Calu3 (cell line): ENCODE data around the gene SPATA31C1. TPM values are rescaled to one million over a fixed set of nuclear protein-coding genes. Genes with fewer than 3 reads are reported as not detected.

Experiments used
- BruUV-seq: library from RNA; stranded (reverse); fragments of 400-500 nt; replicated peaks from 2 replicates; lab custom pipeline; 2021; lab: Mats Ljungman, UMichigan
- CTCF ChIA-PET: fragments of 300-600 bp; sonication (Branson Sonifier 250); formaldehyde crosslinking; loops from one replicate; lab custom pipeline; 2022; ENCODE audit warnings: antibody characterized with exemption; lab: Charles Lee
- DNase-seq: peaks from one replicate; pipeline ENCODE4 v3.0.0; 2022
- H3K27ac Mint-ChIP-seq: one replicate; pipeline ENCODE4 v1.8.0; 2022; ENCODE audit warnings: mixed read lengths; ENCODE audit not compliant: unreplicated experiment
- H3K27me3 Mint-ChIP-seq: one replicate; pipeline ENCODE4 v1.8.0; 2022; ENCODE audit warnings: mixed read lengths; ENCODE audit not compliant: unreplicated experiment
- H3K36me3 Mint-ChIP-seq: one replicate; pipeline ENCODE4 v1.8.0; 2022; ENCODE audit warnings: mild to moderate bottlenecking, moderate library complexity, mixed read lengths; ENCODE audit not compliant: insufficient read depth, unreplicated experiment
- H3K4me1 Mint-ChIP-seq: one replicate; pipeline ENCODE4 v1.8.0; 2022; ENCODE audit warnings: mild to moderate bottlenecking, low read depth, mixed read lengths; ENCODE audit not compliant: unreplicated experiment
- H3K4me3 Mint-ChIP-seq: one replicate; pipeline ENCODE4 v1.8.0; 2022; ENCODE audit warnings: mild to moderate bottlenecking, low read depth, moderate library complexity, mixed read lengths; ENCODE audit not compliant: unreplicated experiment
- H3K9me3 Mint-ChIP-seq: one replicate; pipeline ENCODE4 v1.8.0; 2022; ENCODE audit warnings: low read depth, mixed read lengths; ENCODE audit not compliant: unreplicated experiment
- CTCF ChIP-seq: fragments of 200-600 bp; IDR thresholded peaks from one replicate; pipeline ENCODE4 v1.8.0; 2022; ENCODE audit warnings: antibody characterized with exemption; ENCODE audit not compliant: unreplicated experiment
- intact Hi-C: fragments of 100-400 bp; cut with micrococcal nuclease; formaldehyde crosslinking; loops from one replicate; pipeline ENCODE4 v1.10.0; 2022; ENCODE audit not compliant: unreplicated experiment
- total RNA-seq: library from RNA; stranded (reverse); gene quantifications from 2 replicates; pipeline ENCODE4 v1.2.3, GENCODE V29; 2022

The SPATA31C1 gene
- total RNA-seq, 1 experiment from 2014 or later = not detected

- intact Hi-C loops = no loop called here
- CTCF ChIA-PET = no interaction called here
- Mint-ChIP-seq H3K4me1 (no peaks in the 10 kb centered on the region), H3K9me3 (no peaks in the 10 kb centered on the region), H3K4me3 (no peak overlapping the region), H3K27ac (no peak overlapping the region), H3K27me3 (no peaks in the 10 kb centered on the region), H3K36me3 (no peaks in the 10 kb centered on the region)
- no peak for TF ChIP-seq CTCF
- no peak for DNase-seq
- BruUV-seq = no TSS peak
These were observed 36.5 kb downstream of the SPATA31C1 start for GRCh38 chr9:87954230-87954629.

DNA sequence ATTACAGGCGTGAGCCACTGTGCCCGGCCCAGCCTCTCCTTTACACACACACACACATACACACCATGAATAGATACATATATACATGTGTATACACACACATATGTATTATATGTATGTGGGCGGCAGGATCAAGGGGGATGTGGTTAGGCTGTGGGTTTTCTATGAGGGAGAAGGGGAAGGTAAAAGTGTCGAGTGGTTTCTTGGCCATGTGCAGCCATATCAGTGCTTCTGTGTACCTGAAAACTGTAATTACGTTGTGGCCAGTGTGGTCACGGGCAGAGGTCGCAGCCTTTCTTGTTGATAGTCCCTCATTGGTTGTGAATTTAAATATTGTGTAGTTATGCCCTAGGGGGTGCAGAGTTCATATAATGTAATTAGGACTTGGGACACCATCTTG lies 40.1 kb downstream of the SPATA31C1 start:
- DNase-seq = no peak
- Mint-ChIP-seq H3K9me3 (no peaks in the 10 kb centered on the region), H3K4me3 (no peak overlapping the region), H3K4me1 (no peaks in the 10 kb centered on the region), H3K27ac (no peak overlapping the region), H3K36me3 (peaks cover 4% of the 10 kb centered on the region), H3K27me3 (no peaks in the 10 kb centered on the region)
- no TSS peak for BruUV-seq
- CTCF ChIA-PET = no interaction called here
- intact Hi-C loops = no loop called here
- TF ChIP-seq CTCF = no peak

DNA sequence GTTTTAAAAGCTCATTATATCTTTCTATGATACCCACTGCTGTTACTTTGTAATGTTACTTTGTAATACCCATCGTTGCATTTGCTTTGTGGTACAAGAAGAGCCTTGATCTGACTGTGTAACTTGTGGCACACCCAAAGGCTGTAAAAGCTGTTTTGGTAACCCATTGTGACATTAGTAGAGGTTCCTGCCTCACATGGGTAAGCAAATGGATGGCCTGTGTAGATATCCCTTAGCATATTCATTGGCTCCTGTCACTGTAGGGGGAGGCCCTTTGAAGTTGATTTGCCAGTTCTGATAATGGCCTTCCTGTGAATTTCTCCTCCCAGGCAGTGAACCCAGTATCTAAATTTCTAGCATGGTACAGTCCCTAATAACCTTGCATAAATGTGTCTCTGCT lies 40.8 kb downstream of the SPATA31C1 start:
- no peak overlapping the region for H3K27ac Mint-ChIP-seq
- no peak for TF ChIP-seq CTCF
- no peaks in the 10 kb centered on the region for H3K9me3 Mint-ChIP-seq
- H3K36me3 Mint-ChIP-seq = peaks cover 4% of the 10 kb centered on the region
- H3K4me1 Mint-ChIP-seq = no peaks in the 10 kb centered on the region
- CTCF ChIA-PET = no interaction called here
- intact Hi-C loops = no loop called here
- no peak for DNase-seq
- BruUV-seq = no TSS peak
- no peaks in the 10 kb centered on the region for H3K27me3 Mint-ChIP-seq
- no peak overlapping the region for H3K4me3 Mint-ChIP-seq

DNA sequence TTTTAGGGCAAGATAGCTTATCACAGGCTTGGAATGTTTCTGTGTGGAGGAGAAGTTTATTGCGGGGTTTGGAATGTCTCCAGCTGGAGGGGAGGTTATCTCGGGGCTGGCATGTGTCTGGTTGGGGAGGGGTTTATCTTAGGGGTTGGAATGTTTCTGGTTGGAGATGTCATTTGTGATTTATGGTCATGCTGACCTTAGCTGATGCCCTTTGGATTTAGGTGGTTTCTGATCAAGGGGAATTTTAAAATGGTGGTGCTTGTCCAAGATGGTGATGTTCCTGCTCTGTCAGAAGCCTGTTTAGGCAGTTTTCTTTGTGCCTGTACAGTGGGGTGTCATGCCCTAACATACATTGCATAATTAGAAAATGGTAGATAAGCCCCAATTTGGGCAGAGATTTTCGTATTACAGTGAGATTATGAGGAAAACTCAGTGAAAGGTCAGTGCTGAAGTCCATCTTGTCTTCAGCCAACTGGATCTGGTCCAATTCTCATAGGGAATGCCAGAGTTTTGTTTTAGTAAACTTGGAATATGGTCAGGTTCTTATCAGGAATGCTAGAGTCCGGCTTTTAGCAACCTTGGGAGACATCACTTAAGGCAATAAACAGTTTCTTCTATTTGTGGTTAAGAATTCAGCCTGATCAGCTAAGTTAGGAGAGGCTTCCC lies 42.3 kb downstream of the SPATA31C1 start:
- H3K4me3 Mint-ChIP-seq = no peak overlapping the region
- no peak for DNase-seq
- H3K9me3 Mint-ChIP-seq = no peaks in the 10 kb centered on the region
- intact Hi-C loops = no loop called here
- H3K36me3 Mint-ChIP-seq = peaks cover 4% of the 10 kb centered on the region
- BruUV-seq = no TSS peak
- H3K4me1 Mint-ChIP-seq = no peaks in the 10 kb centered on the region
- TF ChIP-seq CTCF = no peak
- CTCF ChIA-PET = no interaction called here
- H3K27me3 Mint-ChIP-seq = no peaks in the 10 kb centered on the region
- no peak overlapping the region for H3K27ac Mint-ChIP-seq
